Kasumi-1 (cell line): Measurements from ENCODE around the gene CGNL1.

ENCODE experiments used
- DNase-seq, 2 experiments: peaks; one replicate each; lab custom pipeline; 2025; lab: John Stamatoyannopoulos, UW

CGNL1 gene

DNA sequence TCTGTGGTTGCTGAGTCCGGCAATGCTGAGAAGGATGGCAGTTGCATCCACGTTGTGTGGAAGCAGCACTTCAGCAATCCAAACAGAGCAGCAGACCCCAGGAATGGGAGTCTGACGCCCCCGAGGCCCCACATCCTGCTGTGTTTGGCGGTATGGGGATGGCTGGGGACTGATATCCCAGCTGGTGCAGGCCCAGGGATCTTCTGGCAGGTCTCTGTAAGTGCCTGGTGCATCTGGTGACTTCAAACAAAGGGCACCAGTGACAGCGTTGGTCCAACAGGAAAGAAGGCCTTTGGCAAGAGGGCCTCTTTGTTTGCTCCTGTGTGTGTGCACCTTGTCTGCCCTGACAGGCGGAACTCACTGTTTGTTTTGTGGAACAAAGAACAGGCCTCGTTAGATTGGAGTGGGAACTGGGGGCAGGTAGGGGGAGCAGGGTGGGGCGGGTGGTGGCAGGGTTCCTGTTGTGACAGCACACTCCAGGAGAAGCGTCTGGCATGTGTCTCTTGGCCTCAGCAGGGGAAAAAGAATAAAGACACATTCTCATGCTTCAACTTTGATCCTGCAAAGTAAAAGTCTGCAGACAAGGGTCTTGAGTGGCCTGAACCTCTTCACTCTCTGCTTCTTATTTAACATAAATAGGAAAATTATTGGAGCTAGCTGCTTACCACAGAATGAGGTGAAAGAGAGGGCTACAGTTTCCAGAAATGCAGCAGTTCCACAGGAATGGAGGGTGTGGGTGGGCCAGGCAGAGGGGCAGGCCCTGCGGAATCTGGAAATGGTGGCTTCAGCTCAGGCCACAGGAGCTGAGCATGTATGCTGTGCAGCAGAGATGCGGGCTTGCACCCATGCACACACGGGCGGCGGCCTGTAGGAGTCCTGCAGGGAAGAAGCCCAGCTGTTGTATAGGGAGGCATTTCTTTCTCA lies 120.9 kb downstream of the CGNL1 start:
- no peak for DNase-seq

DNA sequence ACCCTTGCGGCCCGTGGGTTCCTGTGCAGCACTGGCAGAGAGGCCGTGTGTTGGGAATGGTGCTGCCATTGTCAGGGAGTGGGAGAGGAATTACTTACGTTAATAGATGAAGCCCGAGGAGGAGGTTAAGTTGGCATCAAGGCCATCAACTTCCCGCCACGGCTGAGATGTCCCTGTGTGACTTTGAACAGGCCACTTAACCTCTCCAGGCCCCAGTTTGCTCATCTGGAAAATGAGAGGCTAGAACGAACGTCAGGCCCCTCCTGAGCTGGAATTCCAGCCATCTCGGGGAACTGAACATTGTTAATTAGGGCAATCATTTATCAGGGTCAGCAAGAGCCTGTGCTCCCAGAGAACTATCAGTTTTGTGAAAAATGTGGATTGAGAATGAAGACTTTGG lies 124.0 kb downstream of the CGNL1 start:
- no peak for DNase-seq

DNA sequence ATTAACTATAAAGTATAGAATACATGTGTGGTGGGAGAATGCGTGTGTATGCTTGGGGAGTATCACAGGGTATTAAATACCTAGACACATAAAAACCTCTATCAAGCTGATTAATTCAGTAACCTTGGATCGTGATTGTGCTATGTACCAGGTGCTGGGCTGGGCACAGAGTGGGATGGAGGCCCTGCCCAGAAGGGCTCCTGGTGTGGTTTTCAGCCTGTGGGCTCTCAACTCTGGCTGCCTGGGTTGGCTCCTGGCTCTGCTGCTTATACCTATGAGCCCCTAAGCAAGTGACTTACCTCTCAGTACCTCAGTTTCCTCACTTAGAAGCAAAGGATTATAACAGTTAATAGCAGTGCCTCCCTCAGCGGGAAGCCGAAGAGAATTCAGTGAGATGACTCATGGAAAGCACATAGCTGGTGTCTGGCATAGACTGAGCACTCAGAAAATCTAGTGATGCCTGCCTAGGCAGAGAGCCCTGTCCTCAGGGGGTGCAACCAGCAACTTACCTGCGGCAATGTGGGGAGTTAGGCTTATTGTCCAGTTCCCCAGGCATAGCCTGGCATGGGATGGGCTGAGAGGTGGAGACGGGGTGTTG lies 124.8 kb downstream of the CGNL1 start:
- no peak for DNase-seq

DNA sequence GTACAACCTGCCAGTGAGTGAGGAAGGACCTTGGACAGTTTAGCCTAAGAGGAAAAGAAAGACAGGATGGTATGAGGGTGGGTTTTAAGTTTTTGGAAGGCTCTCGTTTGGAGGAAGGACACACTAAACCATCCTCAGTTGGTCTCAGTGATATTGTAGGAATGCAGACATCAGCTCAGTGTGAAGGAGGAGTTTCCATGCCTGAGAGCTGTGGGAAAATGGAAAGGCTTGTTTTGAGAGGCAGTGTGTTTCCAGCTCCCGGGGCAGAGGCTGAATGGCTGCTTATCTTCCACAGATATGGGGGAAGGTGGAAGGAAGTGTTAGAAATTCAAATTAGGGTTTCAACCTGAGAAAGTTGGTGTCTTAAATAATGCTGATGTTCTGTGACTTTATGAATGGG lies 125.8 kb downstream of the CGNL1 start:
- no peak for DNase-seq

DNA sequence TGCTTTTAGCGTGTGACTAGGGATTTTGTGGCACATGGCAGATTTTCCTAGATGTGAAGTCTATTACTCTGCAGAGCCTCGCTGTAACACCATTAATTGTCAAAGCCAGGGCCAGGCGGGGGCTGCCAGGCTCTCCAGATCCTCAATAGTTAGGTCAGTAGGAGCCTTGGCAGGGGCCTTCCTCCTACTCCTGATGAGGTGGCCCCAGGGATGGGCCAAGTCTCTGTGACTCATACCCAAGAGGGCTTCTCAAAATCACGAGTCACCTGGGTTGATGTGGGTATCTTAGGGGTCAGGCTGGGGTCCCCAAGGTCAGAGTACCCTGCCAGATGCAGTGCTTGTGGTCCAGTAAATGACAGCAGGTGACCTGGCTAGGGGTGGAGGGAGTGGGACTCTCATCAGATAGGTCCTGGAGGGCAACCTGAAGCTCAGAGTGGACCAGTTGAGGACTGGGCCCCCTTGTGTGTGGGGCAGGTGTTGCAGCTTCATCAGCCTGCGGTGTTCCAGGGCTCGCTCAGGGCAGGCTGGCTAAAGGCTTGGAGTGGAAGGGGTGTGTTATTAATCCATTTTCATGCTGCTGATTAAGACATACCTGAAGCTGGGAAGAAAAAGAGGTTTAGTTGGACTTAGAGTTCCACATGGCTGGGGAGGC lies 126.9 kb downstream of the CGNL1 start:
- DNase-seq: peak in 1 of 2 experiments; percentile 8

DNA sequence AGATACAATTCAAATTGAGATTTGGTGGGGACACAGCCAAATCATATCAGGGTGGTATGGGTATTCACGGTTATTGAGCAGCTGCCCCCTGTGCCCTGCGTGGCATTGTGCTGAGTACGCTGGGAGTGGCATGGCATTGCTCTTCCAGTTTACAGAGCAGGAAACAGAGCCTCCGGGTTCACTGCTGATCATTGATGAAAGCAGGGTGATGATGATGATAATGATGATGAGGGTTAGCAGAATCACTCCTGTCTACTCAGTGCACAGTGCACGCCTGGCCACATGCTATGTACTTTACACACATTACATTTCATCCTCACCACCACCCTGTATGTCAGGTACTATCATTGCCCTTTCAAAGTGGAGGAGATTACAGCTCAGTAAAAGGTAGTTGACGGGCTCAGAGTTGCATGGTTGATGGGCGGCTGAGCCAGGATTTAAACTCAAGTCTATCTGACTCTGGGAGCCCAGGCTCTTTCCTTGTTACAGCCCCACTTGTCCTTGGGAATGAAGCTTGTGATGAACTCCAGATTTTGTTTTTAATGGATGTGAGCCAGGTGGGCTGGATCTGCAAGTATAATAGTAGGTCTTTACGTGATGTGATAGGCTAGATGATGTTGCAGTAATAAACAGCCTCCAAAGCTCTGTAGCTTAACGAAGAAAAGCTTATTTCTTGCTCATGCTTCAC lies 127.8 kb downstream of the CGNL1 start:
- DNase-seq: no peak

GRCh38 chr15:57504599-57504940 lies 128.3 kb downstream of the CGNL1 start:
- DNase-seq: no peak

DNA sequence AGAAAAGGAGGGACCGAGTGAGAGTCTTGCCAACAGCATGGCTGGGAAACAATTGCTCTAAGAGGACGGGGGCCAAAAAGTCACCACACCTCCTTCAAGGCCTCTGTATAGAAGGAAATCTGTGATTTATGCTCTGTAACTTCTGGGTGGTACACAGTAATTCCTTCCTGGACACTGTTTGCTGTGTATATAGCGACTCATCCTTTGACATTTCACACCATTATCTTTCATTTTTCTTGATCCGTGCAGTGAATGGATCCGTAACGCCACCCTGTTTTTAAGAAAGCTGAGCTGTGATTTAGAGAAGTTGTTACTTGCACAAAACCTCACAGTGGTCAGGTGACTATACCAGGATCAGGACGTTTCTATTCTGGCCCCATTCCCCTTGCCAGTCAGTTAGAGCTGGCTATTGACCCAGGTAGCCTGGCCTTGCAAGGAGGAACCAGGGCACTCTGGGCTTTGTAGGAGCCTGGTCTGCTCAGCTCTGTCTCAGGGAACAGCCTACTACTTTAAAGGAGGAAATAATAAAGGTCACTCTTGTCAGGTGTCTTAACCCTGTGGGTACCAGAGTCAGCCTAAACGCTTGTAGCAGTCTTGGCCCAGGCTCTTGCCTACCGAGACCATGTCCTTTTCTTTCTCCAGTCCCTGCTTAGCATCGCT lies 128.9 kb downstream of the CGNL1 start:
- no peak for DNase-seq

DNA sequence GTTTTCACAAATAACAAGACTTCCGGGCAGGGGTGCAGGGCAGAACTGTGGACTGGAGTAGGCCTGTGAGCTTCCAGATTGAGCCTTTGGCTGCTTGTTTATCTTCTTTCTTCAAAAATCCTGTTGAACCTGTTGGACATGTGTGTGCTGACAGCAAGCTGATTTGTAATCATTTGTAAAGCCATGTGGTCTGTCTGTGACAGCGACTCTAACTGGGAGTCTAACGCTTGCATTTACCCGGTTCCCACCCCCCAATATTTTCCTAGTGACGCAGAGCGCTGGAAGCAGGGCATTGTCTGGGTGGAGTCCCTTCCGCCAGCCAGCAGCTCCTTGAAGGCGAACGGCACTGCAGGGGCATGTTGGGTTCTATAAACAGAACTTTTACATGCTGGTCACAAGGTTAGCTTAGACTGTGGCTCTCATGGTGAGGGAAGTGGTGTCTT lies 129.7 kb downstream of the CGNL1 start:
- no peak for DNase-seq

GRCh38 chr15:57506422-57506821 lies 130.1 kb downstream of the CGNL1 start:
- DNase-seq: no peak

- no peak for DNase-seq
Measured at GRCh38 chr15:57507111-57507510, 130.8 kb downstream of the CGNL1 start.

GRCh38 chr15:57509126-57509525 lies 132.8 kb downstream of the CGNL1 start:
- no peak for DNase-seq

DNA sequence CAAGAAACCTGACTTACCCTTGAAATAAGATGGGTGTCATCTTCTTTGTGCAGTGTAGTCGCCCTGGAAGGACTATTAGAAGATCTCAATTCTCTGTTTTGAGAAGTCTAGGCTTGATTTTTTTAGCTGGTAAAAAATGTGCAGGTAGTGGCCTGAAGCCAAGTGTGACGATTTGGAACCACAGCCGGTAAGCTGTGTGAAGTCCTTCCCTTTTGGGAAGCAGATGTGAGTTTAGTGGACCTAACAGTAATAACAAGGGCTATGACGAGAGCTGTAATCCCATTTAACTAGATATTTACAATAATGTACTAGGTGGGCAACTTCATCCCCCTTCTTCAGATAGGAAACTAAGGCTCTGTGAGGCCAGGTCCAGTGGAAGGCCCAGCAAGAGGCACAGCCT lies 133.7 kb downstream of the CGNL1 start:
- no peak for DNase-seq

- DNase-seq: no peak
Measured at GRCh38 chr15:57510647-57511046, 134.3 kb downstream of the CGNL1 start.

GRCh38 chr15:57516327-57517029 lies 140.2 kb downstream of the CGNL1 start:
- DNase-seq: no peak

DNA sequence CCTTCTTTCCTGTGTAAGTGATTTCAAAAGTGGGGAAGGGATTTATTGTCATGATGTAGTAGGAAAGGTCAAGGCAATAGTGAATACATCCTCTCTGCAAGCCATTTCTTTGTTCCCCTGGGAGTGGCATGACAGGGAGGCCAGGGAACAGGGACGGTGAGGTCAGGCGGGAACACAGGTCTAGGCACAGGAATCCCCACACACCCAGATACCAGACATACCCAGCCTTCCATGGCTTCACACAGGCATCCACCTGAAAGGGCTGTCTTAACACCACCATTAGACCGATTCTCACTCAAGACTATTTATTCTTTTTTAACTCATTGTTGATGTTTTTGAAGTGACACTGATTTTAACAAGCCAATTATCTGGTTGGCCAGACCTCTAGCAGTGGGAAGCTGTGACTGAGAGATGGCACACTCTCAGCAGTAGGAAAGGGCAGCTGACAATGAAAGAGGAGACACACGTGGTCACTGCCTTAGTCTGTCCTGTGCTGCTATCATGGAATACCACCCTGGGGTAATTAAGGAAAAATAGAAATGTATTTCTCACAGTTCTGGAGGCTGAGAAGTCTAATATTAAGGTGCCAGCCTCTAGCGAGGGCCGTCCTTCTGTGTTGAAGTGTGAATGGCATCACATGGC lies 140.8 kb downstream of the CGNL1 start:
- no peak for DNase-seq

DNA sequence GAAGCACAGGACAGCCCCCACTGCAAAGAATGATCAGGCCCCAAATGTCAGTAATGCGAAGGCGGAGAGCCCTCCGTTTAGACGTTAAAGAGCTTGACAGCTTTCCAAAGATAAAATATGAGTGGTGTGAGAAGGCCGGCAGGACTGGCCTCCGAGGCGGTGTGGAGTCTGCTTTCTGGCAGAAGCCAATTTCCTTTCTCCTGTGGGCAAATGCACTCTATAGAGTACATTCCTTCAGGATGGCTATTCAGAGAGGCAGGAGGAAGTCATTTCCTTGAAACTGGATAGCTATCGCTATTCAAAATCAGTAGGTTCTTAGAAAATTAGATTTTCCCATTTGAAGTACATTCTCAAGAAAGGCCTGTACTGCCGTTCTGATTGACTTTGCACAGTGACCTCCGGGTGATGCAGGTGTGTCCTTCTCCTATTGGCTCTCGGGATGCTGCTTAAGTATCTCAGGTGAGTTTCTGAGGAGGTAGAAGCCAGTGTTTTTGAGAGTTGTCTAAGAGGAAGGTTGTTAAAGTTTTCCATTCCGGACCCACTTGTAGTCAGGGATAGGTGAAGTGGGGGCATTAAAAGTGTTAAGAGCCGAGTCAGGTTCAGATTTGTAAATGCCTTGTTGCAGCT lies 142.6 kb downstream of the CGNL1 start:
- no peak for DNase-seq

- no peak for DNase-seq
Measured at GRCh38 chr15:57519806-57520205, 143.5 kb downstream of the CGNL1 start.

GRCh38 chr15:57521503-57521902 lies 145.2 kb downstream of the CGNL1 start:
- DNase-seq: no peak

DNA sequence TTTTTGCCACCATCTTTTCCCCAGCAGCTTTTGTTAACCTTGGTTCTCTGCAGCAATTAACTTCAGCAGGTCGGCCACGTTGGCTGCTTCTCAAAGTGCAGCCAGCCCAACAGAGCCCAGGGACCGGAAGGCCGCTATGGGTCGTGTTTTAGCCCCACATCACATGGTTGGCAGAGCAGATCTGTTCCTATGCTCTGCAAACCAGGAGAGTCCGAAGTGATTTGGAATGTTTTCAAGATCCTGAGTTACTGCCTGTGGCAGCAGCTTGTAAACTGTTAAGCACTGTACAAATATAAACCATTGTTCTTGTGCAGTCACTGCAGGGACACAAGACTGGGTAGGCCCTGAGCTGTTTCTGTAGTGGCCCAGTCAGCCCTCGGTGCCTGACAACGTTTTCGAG lies 145.8 kb downstream of the CGNL1 start:
- no peak for DNase-seq
